RWPE2 (cell line): Measurements from ENCODE around the gene PDPK1.

Experiments
- ATAC-seq: fragments of 200-7000 bp; cut with Tn5 transposase; 3 replicates; pipeline ENCODE4 v1.9.1; 2021; ENCODE audit warnings: low read depth
- DNase-seq: peaks from one replicate; pipeline ENCODE4 v3.0.0-alpha.2; 2020; ENCODE audit warnings: low spot score
- H3K27ac ChIP-seq: fragments of 450-650 bp; 2 replicates; pipeline ENCODE4 v1.5.1; 2017; ENCODE audit warnings: mild to moderate bottlenecking; ENCODE audit not compliant: poor library complexity, severe bottlenecking
- H3K27me3 ChIP-seq: fragments of 250-450 bp; sonication (Bioruptor Pico); 2 replicates; pipeline ENCODE4 v1.5.1; 2021; ENCODE audit warnings: mild to moderate bottlenecking, moderate library complexity; ENCODE audit not compliant: insufficient read depth, poor library complexity, severe bottlenecking
- H3K36me3 ChIP-seq: fragments of 250-450 bp; sonication (Bioruptor Pico); 2 replicates; pipeline ENCODE4 v1.5.1; 2020; ENCODE audit warnings: low read depth, mild to moderate bottlenecking, moderate library complexity
- H3K4me1 ChIP-seq: fragments of 250-450 bp; sonication (Bioruptor Pico); 2 replicates; pipeline ENCODE4 v1.5.1; 2021; ENCODE audit warnings: mild to moderate bottlenecking, moderate library complexity; ENCODE audit not compliant: insufficient read depth, poor library complexity, severe bottlenecking
- H3K4me3 ChIP-seq: fragments of 250-450 bp; sonication (Bioruptor Pico); 2 replicates; pipeline ENCODE4 v1.5.1; 2021; ENCODE audit warnings: mild to moderate bottlenecking, moderate library complexity; ENCODE audit not compliant: severe bottlenecking
- H3K9me3 ChIP-seq: fragments of 250-450 bp; sonication (Bioruptor Pico); 2 replicates; pipeline ENCODE4 v1.5.1; 2021; ENCODE audit warnings: mild to moderate bottlenecking, moderate library complexity; ENCODE audit not compliant: severe bottlenecking
- TF ChIP-seq, protein P1 (sequence below): fragments of 450-650 bp; IDR thresholded peaks from one replicate; pipeline ENCODE4 v1.5.1; 2017; ENCODE audit warnings: mild to moderate bottlenecking, moderate library complexity; ENCODE audit not compliant: poor library complexity, severe bottlenecking

PDPK1 gene

DNA sequence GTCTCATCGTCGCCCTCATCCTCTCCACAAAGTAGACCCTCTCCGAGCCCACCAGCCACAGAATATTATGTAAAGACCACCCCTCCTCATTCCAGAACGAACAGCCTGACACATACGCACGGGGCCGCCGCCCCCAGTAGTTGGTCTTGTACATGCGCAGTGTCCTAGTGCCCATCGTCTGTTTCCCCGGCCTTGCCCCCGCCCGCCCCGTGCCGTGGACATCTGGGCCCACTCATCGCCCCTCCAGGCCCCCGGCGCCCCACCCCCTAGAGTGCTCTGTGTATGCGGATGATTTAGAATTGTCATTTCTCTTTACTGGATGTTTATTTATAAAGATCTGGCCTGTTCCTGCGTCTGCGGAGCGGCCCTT, 18.1 kb upstream of the PDPK1 start:
- Histone ChIP-seq H3K9me3 (no peaks in the 10 kb centered on the region), H3K27me3 (no peaks in the 10 kb centered on the region), H3K27ac (peak overlapping the region; percentile 38), H3K4me3 (no peak overlapping the region), H3K4me1 (peaks cover 17% of the 10 kb centered on the region), H3K36me3 (peaks cover 29% of the 10 kb centered on the region)
- no peak for DNase-seq
- no peak for ATAC-seq
- TF ChIP-seq, protein P1, sequence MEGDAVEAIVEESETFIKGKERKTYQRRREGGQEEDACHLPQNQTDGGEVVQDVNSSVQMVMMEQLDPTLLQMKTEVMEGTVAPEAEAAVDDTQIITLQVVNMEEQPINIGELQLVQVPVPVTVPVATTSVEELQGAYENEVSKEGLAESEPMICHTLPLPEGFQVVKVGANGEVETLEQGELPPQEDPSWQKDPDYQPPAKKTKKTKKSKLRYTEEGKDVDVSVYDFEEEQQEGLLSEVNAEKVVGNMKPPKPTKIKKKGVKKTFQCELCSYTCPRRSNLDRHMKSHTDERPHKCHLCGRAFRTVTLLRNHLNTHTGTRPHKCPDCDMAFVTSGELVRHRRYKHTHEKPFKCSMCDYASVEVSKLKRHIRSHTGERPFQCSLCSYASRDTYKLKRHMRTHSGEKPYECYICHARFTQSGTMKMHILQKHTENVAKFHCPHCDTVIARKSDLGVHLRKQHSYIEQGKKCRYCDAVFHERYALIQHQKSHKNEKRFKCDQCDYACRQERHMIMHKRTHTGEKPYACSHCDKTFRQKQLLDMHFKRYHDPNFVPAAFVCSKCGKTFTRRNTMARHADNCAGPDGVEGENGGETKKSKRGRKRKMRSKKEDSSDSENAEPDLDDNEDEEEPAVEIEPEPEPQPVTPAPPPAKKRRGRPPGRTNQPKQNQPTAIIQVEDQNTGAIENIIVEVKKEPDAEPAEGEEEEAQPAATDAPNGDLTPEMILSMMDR, result no peak

DNA sequence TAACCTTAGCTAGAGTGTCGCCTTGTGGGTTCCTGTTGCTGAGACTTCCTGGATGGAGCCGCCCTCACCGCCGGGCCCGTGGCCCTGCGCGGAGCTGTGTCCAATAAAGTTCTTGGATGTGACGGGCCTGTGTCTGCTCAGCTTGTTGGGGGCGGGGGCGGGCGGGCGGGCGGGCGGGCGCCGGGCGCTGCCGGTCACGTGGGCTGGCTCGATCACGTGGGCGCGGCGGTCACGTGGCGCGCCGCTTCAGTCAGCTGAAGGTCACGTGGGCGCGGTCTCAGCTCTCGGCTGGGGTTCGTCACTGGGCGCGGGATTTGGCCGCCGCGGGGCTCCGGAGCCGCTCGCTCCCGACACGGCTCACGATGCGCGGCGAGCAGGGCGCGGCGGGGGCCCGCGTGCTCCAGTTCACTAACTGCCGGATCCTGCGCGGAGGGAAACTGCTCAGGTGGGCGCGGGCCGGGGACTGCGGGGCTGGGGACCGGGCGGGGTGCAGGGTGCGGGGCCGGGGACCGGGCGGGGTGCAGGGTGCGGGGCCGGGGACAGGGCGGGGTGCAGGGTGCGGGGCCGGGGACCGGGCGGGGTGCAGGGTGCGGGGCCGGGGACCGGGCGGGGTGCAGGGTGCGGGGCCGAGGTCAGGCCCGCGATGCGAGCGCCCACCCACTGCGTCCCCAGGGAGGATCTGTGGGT, 17.6 kb upstream of the PDPK1 start, which contains the start of gene AMDHD2:
AMDHD2 (plus strand) TSS at position 275 of the 687 bp plus-strand sequence; CDS start at position 363, 88 bp downstream.
- TF ChIP-seq, protein P1, result no peak
- Histone ChIP-seq H3K4me3 (peak within 1 kb of the TSS; percentile 55), H3K36me3 (peaks cover 33% of the 10 kb centered on the region), H3K9me3 (no peaks in the 10 kb centered on the region), H3K4me1 (peaks cover 16% of the 10 kb centered on the region), H3K27me3 (no peaks in the 10 kb centered on the region), H3K27ac (peak within 1 kb of the TSS; percentile 38)
- DNase-seq (peak; percentile 92), ATAC-seq (peak; percentile 63)

DNA sequence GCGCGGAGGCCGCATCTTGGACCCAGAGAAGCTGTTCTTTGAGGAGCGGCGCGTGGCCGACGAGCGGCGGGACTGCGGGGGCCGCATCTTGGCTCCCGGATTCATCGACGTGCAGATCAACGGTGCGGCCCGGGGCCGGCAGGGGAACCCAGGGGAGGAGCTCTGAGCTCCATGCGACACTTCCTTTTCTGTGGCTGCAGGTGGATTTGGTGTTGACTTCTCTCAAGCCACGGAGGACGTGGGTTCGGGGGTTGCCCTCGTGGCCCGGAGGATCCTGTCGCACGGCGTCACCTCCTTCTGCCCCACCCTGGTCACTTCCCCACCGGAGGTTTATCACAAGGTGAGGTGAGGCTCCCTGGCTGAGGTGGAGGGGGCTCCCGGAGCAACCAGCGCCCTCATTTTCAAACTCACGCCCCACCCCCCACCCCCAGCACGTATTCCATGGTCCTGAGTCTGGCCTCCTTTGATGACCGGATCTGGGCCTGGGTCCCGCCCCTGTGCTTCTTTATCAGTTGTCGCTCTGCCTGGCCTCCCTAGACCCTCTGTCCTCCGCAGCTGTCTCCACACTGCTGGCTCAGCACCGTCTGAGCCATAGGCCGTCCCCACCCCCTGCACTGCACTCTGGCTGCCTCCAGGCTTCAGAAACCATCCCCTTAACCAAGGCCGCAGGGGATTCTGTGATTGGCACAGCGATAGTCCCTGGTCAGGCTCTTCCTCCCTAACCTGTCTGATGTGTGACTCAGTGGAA, 16.9 kb upstream of the PDPK1 start:
- Histone ChIP-seq H3K4me3 (peak overlapping the region; percentile 55), H3K27ac (peak overlapping the region; percentile 38), H3K4me1 (peaks cover 12% of the 10 kb centered on the region), H3K27me3 (no peaks in the 10 kb centered on the region), H3K36me3 (peaks cover 34% of the 10 kb centered on the region), H3K9me3 (no peaks in the 10 kb centered on the region)
- peak; percentile 70 for DNase-seq
- TF ChIP-seq, protein P1, result no peak
- ATAC-seq, result peak; percentile 64

DNA sequence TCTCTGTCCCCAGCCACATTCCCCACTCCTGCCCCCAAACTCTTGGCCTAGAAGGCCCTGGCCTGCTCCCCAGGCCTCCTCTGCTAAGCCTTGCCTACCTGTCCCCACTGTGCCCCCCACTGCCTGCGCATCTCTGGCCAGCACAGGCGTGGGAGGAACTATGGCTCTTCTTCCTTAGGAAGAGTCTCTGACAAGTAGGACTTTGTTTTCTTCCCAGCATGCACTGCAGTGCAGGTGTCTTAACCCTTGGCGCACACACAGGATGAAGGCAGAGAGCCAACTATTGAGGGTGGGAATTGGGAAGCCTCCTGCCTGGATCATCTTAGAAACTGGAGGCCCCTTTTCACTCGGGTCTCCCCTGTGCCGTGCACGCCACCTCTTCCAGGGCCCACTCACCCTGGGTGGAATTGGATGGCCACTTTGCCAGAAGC, 14.0 kb upstream of the PDPK1 start:
- peaks cover 34% of the 10 kb centered on the region for H3K36me3 ChIP-seq
- DNase-seq, result no peak

More for the DNA sequence above, 14.0 kb upstream of the PDPK1 start:
- Histone ChIP-seq H3K9me3 (no peaks in the 10 kb centered on the region), H3K4me3 (no peak overlapping the region), H3K4me1 (no peaks in the 10 kb centered on the region), H3K27me3 (no peaks in the 10 kb centered on the region), H3K27ac (no peak overlapping the region)
- ATAC-seq, result no peak
- TF ChIP-seq, protein P1, result no peak
